Measurements from ENCODE around the gene XRCC2. TPM values are rescaled to one million over a fixed set of nuclear protein-coding genes. Genes with fewer than 3 reads are reported as not detected.

Gene XRCC2
- total and polyA plus RNA-seq, 2 donors from 2014 or later = 0.22 to 0.44 TPM

GRCh38 chr7:152600266-152600665 is 75.7 kb downstream of the XRCC2 start:
- FAIRE-seq = no peak
- Histone ChIP-seq H3K4me1 (ENCODE audit: control insufficient read depth in 2 of 3, insufficient read depth in 2 of 3, low read depth in 1 of 3, low read length in 3 of 3) (no peaks in the 10 kb centered on the region), H3K4me3 (ENCODE audit: low read length in 3 of 3) (no peak overlapping the region), H3K27ac (ENCODE audit: low read depth in 2 of 2, low read length in 2 of 2) (no peak overlapping the region), H3K36me3 (ENCODE audit: control insufficient read depth in 2 of 3, insufficient read depth in 3 of 3, low read length in 3 of 3) (no peaks in the 10 kb centered on the region), H3K9me3 (ENCODE audit: control insufficient read depth in 2 of 3, insufficient read depth in 1 of 3, low read length in 3 of 3) (no peaks in the 10 kb centered on the region), H3K27me3 (ENCODE audit: control insufficient read depth, insufficient read depth, low read length) (no peaks in the 10 kb centered on the region), H3K9ac (ENCODE audit: low read length in 3 of 3) (no peak overlapping the region)
- intact Hi-C loops (cut with DNase I) = no loop called here
- TF ChIP-seq, protein P1, sequence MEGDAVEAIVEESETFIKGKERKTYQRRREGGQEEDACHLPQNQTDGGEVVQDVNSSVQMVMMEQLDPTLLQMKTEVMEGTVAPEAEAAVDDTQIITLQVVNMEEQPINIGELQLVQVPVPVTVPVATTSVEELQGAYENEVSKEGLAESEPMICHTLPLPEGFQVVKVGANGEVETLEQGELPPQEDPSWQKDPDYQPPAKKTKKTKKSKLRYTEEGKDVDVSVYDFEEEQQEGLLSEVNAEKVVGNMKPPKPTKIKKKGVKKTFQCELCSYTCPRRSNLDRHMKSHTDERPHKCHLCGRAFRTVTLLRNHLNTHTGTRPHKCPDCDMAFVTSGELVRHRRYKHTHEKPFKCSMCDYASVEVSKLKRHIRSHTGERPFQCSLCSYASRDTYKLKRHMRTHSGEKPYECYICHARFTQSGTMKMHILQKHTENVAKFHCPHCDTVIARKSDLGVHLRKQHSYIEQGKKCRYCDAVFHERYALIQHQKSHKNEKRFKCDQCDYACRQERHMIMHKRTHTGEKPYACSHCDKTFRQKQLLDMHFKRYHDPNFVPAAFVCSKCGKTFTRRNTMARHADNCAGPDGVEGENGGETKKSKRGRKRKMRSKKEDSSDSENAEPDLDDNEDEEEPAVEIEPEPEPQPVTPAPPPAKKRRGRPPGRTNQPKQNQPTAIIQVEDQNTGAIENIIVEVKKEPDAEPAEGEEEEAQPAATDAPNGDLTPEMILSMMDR (IDR thresholded peaks at IDR 0.05; ENCODE audit: borderline replicate concordance, extremely low read depth, insufficient read depth) = no peak
- DNase-seq = peak in 1 of 5 donors; percentile 22

DNA sequence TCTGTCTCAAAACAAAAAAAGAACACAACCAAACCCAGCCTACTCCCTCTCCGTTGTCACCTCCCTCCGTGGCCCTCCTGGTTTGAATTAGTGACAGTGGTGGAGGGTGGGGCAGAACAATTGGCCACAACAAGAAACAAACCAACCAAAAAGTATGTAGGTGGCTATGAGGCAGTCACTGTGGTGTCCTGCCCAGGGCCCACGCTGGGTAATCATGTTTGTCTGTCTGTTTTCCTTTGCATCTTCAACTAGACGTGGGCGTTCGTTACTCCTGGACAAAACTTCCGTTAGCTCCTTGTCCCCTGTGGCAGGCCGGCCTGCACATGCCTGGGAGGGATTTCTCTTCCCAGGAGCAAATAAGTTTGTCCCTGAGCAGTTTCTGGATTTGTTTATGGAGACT is 78.4 kb downstream of the XRCC2 start:
- intact Hi-C loops (cut with DNase I) = no loop called here
- TF ChIP-seq, protein P1 (IDR thresholded peaks at IDR 0.05; ENCODE audit: borderline replicate concordance, extremely low read depth, insufficient read depth) = no peak
- H3K27me3 ChIP-seq (ENCODE audit: control insufficient read depth, insufficient read depth, low read length) = no peaks in the 10 kb centered on the region
- DNase-seq = peak in 1 of 5 donors; percentile 9
- FAIRE-seq = no peak
- no peaks in the 10 kb centered on the region for H3K4me1 ChIP-seq (ENCODE audit: control insufficient read depth in 2 of 3, insufficient read depth in 2 of 3, low read depth in 1 of 3, low read length in 3 of 3)
- H3K9ac ChIP-seq (ENCODE audit: low read length in 3 of 3) = no peak overlapping the region
- no peak overlapping the region for H3K4me3 ChIP-seq (ENCODE audit: low read length in 3 of 3)
- no peaks in the 10 kb centered on the region for H3K36me3 ChIP-seq (ENCODE audit: control insufficient read depth in 2 of 3, insufficient read depth in 3 of 3, low read length in 3 of 3)
- H3K9me3 ChIP-seq (ENCODE audit: control insufficient read depth in 2 of 3, insufficient read depth in 1 of 3, low read length in 3 of 3) = no peaks in the 10 kb centered on the region
- no peak overlapping the region for H3K27ac ChIP-seq (ENCODE audit: low read depth in 2 of 2, low read length in 2 of 2)

DNA sequence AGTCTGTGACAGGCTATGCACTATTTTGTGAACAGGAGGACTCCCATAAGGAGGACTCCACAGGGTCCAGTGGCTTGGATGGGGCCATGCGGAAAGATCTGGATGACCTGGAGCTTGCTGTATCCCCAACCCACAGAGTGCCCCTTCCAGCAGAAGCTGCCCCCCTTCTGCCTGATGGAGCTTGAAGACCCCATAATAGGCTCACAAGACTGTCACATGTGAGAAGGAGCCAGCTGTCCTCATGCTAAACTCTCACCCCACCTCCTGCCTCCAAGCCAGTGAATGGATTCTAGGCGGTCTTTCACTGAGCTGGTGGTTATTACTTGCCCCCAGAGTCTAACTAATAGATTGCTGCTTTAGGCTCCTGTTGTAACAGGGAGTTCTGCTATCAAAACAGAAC is 79.1 kb downstream of the XRCC2 start:
- Histone ChIP-seq H3K27ac (ENCODE audit: low read depth in 2 of 2, low read length in 2 of 2) (no peak overlapping the region), H3K36me3 (ENCODE audit: control insufficient read depth in 2 of 3, insufficient read depth in 3 of 3, low read length in 3 of 3) (no peaks in the 10 kb centered on the region), H3K4me1 (ENCODE audit: control insufficient read depth in 2 of 3, insufficient read depth in 2 of 3, low read depth in 1 of 3, low read length in 3 of 3) (no peaks in the 10 kb centered on the region), H3K27me3 (ENCODE audit: control insufficient read depth, insufficient read depth, low read length) (no peaks in the 10 kb centered on the region), H3K9ac (ENCODE audit: low read length in 3 of 3) (no peak overlapping the region), H3K9me3 (ENCODE audit: control insufficient read depth in 2 of 3, insufficient read depth in 1 of 3, low read length in 3 of 3) (no peaks in the 10 kb centered on the region), H3K4me3 (ENCODE audit: low read length in 3 of 3) (no peak overlapping the region)
- TF ChIP-seq, protein P1 (IDR thresholded peaks at IDR 0.05; ENCODE audit: borderline replicate concordance, extremely low read depth, insufficient read depth) = no peak
- no peak for FAIRE-seq
- intact Hi-C loops (cut with DNase I) = no loop called here
- peak in 1 of 5 donors; percentile 32 for DNase-seq

Other genes with a start within 250 kb of the XRCC2 start
- gene KMT2C, start 240.1 kb downstream of the XRCC2 start, total RNA-seq = 102 TPM
- 4.8 TPM for gene KMT2C, start 240.1 kb downstream of the XRCC2 start, polyA plus RNA-seq (ENCODE audit: insufficient read depth, low read depth, low replicate concordance)
- gene ACTR3B, start 83.6 kb upstream of the XRCC2 start, total RNA-seq = 11.0 TPM
- gene ACTR3B, start 83.6 kb upstream of the XRCC2 start, polyA plus RNA-seq (ENCODE audit: insufficient read depth, low read depth, low replicate concordance) = 6.2 TPM

Data from kidney (tissue), 14 donors.